ENCODE measurements around the gene RSPO4.
"Not testable (repeated sequence)": the region's sequence is repeated elsewhere in the genome, so short reads cannot be mapped to it uniquely, and the experiment has no call there.

Gene RSPO4

DNA sequence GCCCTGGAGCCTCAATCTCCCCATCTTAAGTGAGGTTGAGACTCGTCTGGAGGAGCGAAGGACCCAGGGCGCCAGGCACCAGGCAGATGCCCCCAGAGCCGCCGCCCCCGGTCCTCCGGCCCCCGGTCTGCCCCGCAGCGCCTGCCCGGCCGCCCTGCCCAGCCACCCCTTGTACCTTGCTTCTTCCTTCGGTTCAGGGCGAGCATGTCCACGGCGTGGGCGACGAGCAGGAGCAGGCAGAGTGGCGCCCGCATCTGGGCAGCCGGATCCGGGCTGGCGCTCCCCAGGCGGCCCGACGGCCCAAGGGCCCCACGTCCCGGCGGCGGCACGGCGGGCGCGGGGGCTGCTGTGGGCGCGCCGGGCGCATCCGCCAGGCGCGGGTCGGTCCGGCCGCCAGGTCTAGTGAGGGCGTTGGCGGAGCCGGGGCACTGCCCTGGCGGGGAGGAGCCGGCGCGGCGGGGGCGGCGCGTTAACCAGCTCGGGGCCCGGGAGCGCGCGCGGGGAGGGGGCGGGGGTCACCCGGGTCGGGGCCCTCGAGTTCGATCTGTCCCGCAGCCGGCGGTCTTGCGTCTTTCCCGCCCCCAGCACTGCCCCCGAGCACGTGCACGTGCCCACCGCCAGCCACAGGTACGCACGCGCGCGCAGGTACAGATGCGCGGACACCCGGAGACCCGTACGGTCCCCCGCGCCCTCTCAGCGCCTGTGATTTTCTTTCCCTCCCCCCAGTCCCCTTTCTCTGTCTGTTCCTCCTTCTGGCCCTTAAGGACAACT is at the start of gene RSPO4:
Gene RSPO4 (minus strand): TSS at position 401 of the 771 bp plus-strand sequence. CDS start 147 bp downstream, at position 254.
- DNase-seq, result no peak

DNA sequence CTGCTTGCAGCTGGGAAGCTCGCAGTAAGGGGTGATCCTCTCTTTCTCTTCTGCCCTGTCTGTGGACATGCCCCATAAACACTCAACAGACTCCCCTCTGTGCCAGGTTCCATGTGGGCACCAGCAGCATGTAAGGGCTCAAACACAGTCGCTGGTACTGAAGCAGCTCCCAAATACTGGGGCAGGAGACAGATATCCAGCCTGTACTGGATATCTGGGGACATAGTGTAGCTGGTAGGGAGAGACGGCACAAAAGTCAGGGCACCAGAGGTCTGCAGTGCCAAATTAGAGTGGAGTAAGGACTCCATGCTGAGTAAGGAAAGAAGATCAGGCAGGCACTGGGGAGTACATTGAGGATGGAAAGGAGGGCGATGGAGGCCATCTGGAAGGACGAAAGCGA is 48.3 kb upstream of the RSPO4 start:
- DNase-seq, result no peak

DNA sequence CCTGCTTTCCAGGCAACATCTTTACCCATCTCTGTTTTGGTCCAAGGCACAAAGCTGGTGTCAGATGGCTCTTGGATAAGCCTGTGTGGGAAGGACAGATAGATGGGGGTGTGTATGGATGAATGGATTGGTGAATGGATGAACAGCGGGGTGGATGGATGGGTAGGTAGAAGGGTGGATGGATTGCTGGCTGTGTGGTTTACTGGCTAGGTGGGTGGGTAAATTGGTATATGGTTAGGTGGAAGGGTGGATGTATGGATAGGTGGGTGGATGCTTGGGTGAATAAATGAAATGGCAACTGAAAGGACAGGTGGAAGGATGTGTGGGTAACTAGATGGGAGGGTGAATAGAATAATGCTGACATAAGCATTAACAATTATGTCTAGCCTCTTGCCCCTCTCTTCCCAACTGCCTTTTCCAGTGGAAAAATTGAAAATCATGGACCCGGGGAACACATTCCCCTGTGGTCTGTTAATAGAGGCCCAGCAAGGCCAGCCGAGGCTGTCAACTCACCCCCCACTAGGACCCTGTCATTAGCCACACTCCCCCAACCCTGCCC is 43.8 kb upstream of the RSPO4 start:
- no peak for DNase-seq

DNA sequence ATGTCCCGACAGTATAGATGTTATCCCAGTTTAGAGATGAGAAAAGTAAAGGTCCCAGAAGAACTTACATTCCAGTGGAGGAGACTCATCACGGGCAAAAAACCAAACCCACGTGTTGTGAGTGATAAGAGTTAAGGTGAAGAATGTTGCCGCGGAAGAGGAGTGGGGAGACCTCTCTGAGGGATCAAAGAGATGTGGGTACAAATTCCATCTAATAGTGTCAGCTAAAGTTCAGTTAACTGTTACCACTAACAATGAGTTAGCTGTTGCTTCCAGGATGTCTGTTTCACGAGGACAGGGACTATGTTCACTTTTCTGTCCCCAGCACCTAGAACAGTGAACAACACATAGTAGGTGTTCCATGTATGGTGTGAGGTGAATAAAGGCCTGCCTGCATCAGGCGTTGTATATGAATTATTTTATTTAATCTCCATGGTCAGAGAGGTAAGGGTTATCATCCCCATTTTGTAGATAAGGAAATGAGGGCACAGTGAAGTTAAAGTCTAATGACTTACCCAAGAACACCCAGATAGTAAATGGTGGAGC is 39.8 kb upstream of the RSPO4 start:
- no peak for DNase-seq

DNA sequence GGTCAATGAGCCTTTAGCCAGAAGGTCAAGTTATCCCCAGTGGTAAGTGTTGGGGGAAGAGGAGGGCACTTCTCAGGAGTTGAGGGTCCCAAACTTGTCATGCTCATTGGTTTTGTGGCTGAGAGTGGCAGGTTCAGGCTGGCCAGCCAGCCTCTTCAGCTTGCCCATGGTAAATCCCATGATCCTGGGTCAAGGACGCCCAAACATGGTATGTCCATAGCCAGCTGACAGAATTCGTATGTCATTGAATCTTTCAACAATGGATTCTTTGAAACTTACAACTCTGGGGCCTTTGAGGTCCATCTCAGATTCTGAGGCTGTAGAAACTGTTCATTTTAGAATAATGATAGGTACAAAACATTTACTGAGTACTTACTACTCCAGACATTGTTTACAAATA is 36.1 kb upstream of the RSPO4 start:
- no peak for DNase-seq

DNA sequence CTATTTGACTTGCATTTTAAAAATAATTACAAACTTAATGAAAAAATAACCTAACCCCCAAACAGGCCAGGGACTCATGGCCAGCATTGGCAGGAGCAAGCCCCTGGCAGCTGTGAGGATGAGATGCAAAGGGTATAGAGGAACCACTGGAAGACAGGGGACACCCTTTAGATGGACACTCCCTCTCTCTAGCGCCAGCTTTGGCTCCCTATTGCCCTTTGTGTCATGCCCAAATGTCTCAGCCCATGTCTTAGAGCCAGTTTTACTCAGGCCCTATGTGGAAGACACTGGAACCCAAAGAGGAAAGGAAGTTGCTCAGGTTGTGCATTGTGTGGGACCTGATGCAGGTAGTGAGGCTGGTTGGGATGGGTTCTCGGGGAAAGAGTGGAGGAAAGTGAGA is 34.9 kb upstream of the RSPO4 start:
- DNase-seq, result no peak

DNA sequence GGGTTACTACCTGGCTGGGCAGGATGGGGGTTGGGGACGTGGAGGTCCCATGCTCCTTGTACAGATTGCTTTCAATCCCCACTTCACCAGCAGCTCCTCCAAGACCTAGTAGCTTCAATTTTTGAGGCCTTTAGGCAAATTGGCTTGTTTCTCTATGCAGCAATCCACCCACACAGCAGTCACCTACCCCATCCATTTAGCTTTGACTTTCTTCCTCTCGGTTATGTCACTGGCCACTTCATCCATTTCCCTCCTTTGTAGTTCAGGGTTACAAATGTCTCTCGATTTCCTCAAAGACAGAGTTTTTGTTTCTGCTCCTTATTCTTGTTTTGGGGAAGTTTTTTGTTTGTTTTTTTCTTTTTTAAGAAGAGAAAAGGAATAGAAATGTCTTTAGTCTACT is 33.4 kb upstream of the RSPO4 start:
- DNase-seq, result no peak

DNA sequence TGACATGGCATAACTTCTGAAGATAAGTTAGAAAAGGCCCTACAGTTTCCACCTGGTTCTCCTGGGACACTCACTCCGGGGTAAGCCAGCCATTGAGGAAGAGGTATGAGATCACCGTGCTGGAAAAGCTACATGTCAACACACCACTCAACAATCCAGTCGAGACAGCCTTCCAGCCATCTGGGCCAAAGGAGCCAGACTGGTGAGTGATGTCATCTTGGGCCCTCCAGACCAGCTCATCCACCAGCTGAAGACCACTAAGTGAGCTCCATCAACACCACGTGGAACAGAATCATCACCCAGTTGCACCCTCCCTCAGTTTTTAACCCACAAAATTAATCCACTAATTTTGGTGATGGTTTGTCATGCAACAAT is 32.3 kb upstream of the RSPO4 start:
- DNase-seq, result no peak

DNA sequence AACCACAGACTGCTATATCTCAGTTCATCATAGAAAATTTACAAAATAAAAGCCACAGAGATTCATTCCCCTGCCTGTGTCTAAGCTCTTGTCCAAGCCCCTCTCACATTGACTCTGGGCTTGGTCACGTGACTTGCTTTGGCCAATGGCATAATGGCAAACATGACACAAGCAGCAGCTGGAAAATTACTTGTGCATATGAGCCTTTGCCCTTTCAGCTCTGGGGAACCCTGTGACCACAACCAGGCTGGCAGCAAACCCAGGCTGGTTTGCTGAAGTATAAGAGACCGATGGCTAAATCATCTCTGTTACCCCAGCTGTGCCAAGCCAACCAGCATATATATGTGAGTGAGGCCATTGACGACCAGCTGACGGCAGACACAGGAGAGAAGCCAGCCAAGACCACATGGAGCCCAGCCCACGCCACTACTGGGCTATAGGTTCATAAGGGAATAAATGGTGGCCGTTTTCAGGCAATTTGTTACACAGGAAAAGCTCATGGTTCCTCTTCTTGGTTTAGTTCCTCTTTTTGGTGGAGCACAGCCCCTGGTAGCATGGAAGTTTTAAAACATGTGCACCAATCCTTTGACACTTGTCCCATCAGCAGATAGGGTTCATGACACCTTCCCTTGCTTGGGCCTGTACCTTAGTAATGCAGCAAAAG is 31.8 kb upstream of the RSPO4 start:
- no peak for DNase-seq

DNA sequence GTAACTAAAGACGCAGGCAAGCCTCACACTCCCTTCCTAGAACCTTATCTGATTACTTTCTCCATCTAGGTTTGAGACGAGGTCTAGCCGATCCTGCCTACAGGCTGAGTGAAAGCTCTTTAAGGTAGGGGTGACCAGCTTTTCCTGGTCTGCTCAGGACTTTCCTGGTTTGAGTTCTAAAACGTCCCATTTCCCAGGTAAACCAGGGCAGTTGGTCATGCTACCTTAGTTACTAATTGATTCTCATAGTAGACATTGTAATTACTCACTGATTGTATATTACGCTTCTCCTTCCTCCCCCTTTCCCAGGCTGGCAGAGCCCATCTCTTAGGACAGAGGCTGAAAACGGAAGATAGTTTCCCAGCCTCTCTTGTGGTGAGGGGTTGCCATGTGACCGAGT is 27.9 kb upstream of the RSPO4 start:
- DNase-seq, result no peak

DNA sequence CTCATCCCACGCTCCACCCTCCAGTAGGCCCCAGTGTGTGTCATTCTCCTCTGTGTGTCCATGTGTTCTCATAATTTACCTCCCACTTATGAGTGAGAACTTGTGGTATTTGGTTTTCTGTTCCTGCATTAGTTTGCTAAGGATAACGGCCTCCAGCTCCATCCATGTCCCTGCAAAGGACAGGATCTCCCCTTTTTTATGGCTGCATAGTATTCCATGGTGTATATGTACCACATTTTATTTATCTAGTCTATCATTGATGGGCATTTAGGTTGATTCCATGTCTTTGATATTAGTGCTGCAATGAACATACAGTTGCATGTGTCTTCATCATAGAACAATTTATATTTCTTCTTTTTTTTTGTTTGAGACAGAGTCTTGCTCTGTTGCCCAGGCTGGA is 24.1 kb upstream of the RSPO4 start:
- DNase-seq, result not testable (repeated sequence)

DNA sequence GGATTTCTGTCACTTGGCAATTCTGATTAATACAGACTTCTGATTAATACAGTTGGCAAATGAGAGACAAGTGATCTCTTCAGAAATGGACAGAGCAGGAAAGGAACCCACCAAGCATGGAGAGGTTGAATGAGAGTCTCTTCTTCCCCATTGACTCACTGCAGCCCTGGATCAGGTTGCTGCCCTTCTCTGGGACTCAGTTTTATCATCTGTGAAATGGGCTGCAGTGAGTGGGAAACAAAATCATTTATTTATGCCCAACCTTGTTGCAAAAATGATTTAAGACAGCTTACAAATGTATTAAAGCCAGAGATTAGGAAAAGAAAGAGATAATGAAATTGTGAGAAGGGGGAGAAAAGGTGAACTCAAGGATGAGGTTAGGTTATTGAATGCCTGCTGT is 20.8 kb upstream of the RSPO4 start:
- no peak for DNase-seq

DNA sequence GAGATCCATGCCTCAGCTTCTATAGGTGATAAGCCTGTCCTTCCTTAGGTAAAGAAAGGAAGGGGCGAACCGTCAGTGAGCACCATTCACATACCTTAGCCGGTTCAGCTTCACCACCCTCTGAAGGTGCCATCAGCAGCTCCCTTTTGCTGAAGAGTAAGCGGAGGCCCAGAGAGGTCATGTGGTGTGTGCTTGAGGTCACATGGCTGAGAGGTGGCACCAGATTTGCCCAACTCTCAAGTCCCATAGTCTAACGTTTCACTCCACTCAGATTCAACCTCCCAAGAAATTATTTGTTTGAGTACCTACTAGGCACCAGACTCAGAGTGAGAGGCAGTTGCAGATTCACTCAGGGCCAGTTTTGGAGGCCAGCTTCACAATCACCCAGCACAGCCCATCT is 18.5 kb upstream of the RSPO4 start:
- no peak for DNase-seq

DNA sequence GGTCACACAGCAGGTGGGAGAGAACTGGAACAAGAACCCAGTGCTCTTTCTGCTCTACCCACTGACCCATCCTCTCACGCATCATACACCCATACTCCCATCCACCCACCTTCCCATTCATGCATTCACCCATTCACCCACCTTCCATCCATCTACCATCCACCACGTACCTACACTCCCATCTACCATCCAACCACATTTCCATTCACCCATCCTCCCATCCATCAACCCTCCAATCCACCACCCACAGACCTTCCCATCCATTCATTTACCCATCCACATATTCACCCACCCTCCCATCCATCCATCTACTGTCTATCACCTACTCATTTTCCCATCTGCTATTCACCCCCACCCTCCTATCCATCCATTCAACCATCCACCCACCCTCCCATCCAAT is 17.2 kb upstream of the RSPO4 start:
- no peak for DNase-seq

DNA sequence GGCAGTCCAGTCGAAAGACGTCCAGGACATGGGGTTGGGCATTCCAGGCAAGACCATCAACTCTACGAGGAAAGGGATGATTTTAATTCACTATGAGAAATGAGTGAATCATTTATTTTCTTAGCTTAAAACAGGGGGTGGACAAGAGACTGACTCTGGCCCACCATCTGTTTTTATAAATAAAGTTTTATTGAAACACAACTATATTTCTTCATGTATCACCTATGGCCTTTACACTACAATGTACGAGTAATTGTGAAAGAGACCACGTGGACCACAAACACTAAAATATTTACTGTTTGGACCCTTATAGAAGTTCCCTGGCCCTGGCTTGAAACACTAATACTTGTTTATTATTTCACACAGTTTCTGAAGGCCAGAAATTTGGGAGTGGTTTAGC is 15.6 kb upstream of the RSPO4 start:
- no peak for DNase-seq

DNA sequence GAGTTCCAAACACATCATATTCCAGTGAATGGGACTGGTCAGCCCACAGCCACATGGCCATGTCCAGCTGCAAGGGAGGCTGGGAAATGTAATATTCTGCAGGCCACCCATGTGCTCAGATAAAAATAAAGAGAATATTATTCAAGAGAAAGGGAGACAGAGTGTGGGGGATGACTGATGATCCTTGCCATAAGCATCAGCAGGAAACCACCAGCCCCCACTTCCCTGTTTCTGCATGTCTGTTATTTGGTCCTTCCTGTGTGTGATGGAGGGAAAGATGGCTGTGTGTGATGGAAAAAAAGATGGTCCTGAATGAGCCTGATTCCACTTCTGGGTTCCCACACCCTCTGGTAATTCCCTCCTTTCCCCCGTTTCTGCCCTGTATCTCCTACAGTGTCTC is 13.1 kb upstream of the RSPO4 start:
- no peak for DNase-seq

DNA sequence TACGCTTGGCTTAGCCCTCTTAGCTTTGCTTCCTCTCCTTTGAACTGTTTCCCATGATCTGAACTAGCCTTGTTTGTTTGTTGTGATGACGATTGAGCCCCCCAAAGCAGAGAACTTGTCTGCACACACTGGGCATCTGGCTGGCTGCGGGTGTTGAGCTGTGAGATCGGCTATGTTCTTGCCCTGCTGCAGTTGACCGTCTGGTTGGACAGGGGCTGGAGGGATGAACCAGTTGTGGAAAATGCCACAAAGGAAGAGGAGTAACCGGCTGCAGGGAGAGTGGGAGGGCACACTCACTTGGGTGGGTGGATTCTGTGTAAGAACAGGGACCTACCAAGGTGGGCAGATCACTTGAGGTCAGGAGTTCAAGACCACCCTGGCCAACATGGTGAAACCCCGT is 12.4 kb upstream of the RSPO4 start:
- no peak for DNase-seq

DNA sequence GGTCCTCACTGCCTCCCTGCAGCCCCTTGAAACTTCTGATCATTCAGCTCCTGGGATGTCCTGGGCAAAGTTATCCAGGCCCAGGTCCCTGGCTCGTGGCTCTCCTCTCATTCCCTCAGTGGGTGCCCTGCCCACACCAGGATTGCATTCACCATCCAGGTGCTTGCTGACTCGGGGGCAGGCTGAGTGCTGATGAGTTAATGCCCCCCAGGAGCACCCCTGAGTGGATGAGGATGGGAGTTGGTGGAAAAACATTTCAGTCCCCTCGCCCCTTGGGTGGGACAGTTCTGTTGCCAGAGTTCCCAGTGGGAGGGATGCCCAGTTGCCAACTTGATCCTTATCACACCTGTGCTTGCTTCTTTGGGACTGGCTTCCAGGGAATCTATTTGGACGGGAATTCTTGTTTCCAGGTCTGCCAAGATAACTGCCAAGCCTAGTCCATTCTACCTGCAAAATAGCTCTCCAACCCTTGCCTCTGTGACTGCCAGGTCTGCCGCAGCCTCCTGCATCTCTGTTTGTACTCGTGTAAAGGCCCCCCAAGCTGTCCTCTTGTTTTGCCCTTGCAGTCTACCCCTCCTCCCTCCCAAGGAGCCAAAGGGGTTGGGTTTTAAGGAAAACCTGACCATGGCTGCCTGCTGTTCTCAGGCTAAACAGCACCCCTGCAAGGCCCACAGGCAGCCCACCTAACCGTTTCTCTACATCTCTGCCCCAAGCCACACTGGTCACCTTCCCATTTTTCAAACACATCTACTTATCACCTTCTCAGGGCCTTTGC is 11.6 kb upstream of the RSPO4 start:
- DNase-seq, result no peak

DNA sequence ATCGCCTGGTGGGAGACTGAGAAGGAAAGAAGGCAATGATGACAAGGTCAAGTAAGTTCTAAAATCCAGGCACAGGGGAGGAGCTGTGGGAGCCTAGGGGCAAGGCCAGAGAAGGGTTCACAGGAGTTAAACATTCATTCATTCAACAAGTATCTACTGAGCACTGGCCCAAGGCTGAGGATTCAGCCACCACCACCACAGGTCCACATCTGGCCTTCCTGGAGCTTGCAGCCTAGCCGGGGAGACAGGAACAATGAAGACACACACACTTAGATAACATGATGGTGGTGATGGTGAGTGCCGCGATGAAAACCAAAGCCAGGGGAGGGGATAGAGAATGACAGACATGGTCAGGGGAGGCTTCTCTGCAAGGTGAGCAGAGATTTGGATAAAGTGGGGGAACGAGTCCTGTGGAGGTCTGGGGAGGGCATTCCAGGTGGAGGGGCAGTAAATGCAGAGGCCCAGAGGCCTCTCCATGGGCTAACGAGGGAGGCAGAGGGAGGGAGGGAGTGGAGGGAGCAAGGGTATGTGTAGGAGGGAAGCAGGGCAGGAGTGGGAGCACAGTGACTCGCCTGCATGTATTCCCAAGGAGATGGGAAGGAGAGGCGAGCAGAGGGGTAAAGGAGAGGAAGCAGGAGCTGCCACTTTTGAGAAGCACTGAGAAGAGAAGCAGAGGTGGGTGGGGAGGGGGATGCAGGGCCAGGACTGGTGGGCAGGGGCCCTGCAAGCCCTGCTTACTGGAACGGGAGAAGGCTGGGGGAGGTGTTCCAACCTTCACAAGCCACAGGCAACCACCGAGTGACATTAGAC is 10.5 kb upstream of the RSPO4 start:
- DNase-seq, result no peak

DNA sequence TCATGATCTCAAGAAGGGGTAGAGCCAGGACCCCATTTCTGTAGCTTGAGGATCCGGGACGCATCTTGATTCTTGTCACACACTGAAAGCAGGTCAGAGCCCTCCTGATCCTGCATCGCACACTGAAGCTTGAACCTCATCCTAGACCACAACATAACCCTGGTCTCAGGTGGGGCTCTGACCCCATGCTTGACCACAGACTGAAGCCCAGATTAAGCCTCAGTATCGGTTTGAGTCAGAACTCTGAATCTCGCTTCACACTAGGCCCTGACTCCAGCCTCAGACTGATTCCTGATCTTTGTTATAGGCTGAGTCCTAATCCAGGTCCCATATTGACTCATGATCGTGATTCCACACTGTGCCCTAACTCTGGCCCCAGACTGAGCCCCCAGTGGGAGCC is 8.5 kb upstream of the RSPO4 start:
- no peak for DNase-seq

DNA sequence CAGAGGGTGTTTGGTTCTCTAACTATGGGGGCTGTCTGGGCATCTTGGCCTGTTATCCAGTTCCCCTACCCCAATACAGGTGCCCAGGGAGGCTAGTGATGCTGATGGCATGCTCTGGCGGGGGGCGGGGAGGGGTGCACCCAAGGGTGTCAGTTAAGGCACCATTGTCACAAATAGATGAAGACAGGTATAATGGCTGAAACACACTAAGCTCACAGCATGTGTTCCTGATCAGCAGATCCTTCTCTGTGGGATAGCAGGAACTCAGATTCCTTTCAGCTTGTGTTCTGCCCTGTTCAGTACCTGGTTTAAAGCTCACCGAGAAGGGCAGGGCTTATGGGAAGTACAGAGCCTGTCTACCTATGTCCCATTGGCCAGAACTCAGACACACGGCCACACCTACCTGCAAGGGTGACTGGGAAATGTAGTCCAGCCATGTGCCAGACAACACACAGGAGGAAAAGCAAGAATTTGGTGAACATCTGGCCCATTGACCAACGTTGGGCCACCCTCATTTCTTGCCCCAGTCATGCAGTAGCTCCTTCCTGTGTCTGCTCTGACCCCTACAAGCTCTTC is 3.4 kb upstream of the RSPO4 start:
- DNase-seq, result peak; percentile 40

All from DMS 273 treated with DMSO at 0.1 percent for 48 hours (cell line).